ENCODE results near the gene SYDE2.

GRCh38 chr1:85172684-85173337, 28.0 kb downstream of the SYDE2 start:
- TF ChIP-seq, protein P1, sequence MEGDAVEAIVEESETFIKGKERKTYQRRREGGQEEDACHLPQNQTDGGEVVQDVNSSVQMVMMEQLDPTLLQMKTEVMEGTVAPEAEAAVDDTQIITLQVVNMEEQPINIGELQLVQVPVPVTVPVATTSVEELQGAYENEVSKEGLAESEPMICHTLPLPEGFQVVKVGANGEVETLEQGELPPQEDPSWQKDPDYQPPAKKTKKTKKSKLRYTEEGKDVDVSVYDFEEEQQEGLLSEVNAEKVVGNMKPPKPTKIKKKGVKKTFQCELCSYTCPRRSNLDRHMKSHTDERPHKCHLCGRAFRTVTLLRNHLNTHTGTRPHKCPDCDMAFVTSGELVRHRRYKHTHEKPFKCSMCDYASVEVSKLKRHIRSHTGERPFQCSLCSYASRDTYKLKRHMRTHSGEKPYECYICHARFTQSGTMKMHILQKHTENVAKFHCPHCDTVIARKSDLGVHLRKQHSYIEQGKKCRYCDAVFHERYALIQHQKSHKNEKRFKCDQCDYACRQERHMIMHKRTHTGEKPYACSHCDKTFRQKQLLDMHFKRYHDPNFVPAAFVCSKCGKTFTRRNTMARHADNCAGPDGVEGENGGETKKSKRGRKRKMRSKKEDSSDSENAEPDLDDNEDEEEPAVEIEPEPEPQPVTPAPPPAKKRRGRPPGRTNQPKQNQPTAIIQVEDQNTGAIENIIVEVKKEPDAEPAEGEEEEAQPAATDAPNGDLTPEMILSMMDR (IDR thresholded peaks at IDR 0.05): no peak
- TF ChIP-seq JUNB (IDR thresholded peaks at IDR 0.05) (no peak), PHF8 (IDR thresholded peaks at IDR 0.05; ENCODE audit: borderline replicate concordance, low read depth) (no peak), POLR2AphosphoS2 (conservative IDR thresholded peaks at IDR 0.05; ENCODE audit: low read length) (no peak), RNF2 (IDR thresholded peaks at IDR 0.05; ENCODE audit: borderline replicate concordance, low read depth) (no peak)
- TF ChIP-seq, protein P2, sequence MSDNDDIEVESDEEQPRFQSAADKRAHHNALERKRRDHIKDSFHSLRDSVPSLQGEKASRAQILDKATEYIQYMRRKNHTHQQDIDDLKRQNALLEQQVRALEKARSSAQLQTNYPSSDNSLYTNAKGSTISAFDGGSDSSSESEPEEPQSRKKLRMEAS (IDR thresholded peaks at IDR 0.05): no peak
